GM12875 (cell line): ENCODE results near the gene TTC24.

ENCODE experiments used
- H3K4me3 ChIP-seq: one replicate; pipeline ENCODE4 v1.5.1; 2011; ENCODE audit warnings: low read depth, low read length, control low read depth
- CTCF ChIP-seq: IDR thresholded peaks from 2 replicates; pipeline ENCODE4 v1.5.1; 2011; ENCODE audit warnings: low read depth, mild to moderate bottlenecking, control low read depth, inconsistent platforms, low read length, moderate library complexity, borderline replicate concordance; ENCODE audit not compliant: insufficient read depth

TTC24 gene

GRCh38 chr1:156539818-156540355, 39.6 kb upstream of the TTC24 start:
- TF ChIP-seq CTCF: no peak
- no peak overlapping the region for H3K4me3 ChIP-seq

GRCh38 chr1:156540955-156541354, 38.6 kb upstream of the TTC24 start:
- TF ChIP-seq CTCF: no peak
- no peak overlapping the region for H3K4me3 ChIP-seq

- H3K4me3 ChIP-seq: no peak overlapping the region
- no peak for TF ChIP-seq CTCF
Measured at GRCh38 chr1:156543066-156543465, 36.5 kb upstream of the TTC24 start.

GRCh38 chr1:156544592-156545102, 34.9 kb upstream of the TTC24 start:
- no peak for TF ChIP-seq CTCF

GRCh38 chr1:156546267-156546666, 33.3 kb upstream of the TTC24 start:
- H3K4me3 ChIP-seq: no peak overlapping the region
- no peak for TF ChIP-seq CTCF

More at GRCh38 chr1:156544592-156545102, 34.9 kb upstream of the TTC24 start:
- H3K4me3 ChIP-seq: no peak overlapping the region

GRCh38 chr1:156547434-156547833, 32.1 kb upstream of the TTC24 start:
- TF ChIP-seq CTCF: no peak
- no peak overlapping the region for H3K4me3 ChIP-seq

GRCh38 chr1:156547982-156548381, 31.5 kb upstream of the TTC24 start:
- TF ChIP-seq CTCF: no peak
- H3K4me3 ChIP-seq: no peak overlapping the region
